IMR-90 (cell line): ENCODE data around the gene ECPAS. TPM values are rescaled to one million over a fixed set of nuclear protein-coding genes. Genes with fewer than 3 reads are reported as not detected.

Experiments used
- ATAC-seq: fragments of 200-7000 bp; cut with Tn5 transposase; 2 replicates; pipeline ENCODE4 v1.9.1; 2020; ENCODE audit warnings: low read depth, mild to moderate bottlenecking, moderate library complexity
- BruUV-seq: library from RNA; stranded (reverse); fragments of 400-500 nt; replicated peaks from 2 replicates; lab custom pipeline; 2021; lab: Mats Ljungman, UMichigan
- CTCF ChIA-PET: fragments of 300-600 bp; formaldehyde crosslinking; extraction: SDS; loops from one replicate; lab custom pipeline; 2021; ENCODE audit warnings: antibody characterized with exemption; lab: Yijun Ruan, JAX
- POLR2A ChIA-PET: fragments of 300-600 bp; sonication (Branson Sonifier 250); formaldehyde crosslinking; loops from one replicate; lab custom pipeline; 2022; ENCODE audit warnings: antibody characterized with exemption; ENCODE audit not compliant: unreplicated experiment; lab: Charles Lee
- DNase-seq: peaks from one replicate; pipeline ENCODE4 v3.0.0; 2013
- H2AFZ ChIP-seq: replicated peaks from 2 replicates; pipeline ENCODE3; 2013; ENCODE audit warnings: low read length, mild to moderate bottlenecking; ENCODE audit not compliant: poor library complexity
- H2AK5ac ChIP-seq: 2 replicates; pipeline ENCODE4 v1.6.1; 2013; ENCODE audit warnings: low read depth, low read length, inconsistent platforms
- H2AK9ac ChIP-seq: replicated peaks from 2 replicates; pipeline ENCODE3; 2013; ENCODE audit warnings: mild to moderate bottlenecking, low read depth, low read length, moderate library complexity; ENCODE audit not compliant: poor library complexity
- H2BK120ac ChIP-seq: 2 replicates; pipeline ENCODE4 v1.6.1; 2013; ENCODE audit warnings: low read depth, low read length, inconsistent platforms
- H2BK15ac ChIP-seq: 3 replicates; pipeline ENCODE4 v1.6.1; 2013; ENCODE audit warnings: low read depth, low read length, inconsistent platforms
- H2BK20ac ChIP-seq: 2 replicates; pipeline ENCODE4 v1.6.1; 2013; ENCODE audit warnings: low read depth, mild to moderate bottlenecking, inconsistent platforms, low read length, moderate library complexity
- H2BK5ac ChIP-seq: 2 replicates; pipeline ENCODE4 v1.6.1; 2013; ENCODE audit warnings: mild to moderate bottlenecking, low read depth, low read length, inconsistent platforms; ENCODE audit not compliant: poor library complexity, severe bottlenecking
- H3K14ac ChIP-seq: replicated peaks from 2 replicates; pipeline ENCODE4 v1.6.1; 2013; ENCODE audit warnings: low read depth, low read length, inconsistent platforms
- H3K18ac ChIP-seq: 2 replicates; pipeline ENCODE4 v1.6.1; 2013; ENCODE audit warnings: low read depth, low read length, control low read depth
- H3K23ac ChIP-seq: 2 replicates; pipeline ENCODE4 v1.6.1; 2013; ENCODE audit warnings: low read depth, low read length, inconsistent platforms
- H3K27ac ChIP-seq: 2 replicates; pipeline ENCODE4 v1.5.1; 2013; ENCODE audit warnings: mild to moderate bottlenecking, control low read depth, low read length; ENCODE audit not compliant: insufficient read depth
- H3K27me3 ChIP-seq: 2 replicates; pipeline ENCODE4 v1.6.1; 2013; ENCODE audit warnings: low read length; ENCODE audit not compliant: control insufficient read depth, insufficient read depth
- H3K36me3 ChIP-seq: 2 replicates; pipeline ENCODE4 v1.6.1; 2013; ENCODE audit warnings: low read length, mixed read lengths; ENCODE audit not compliant: control insufficient read depth, insufficient read depth
- H3K4ac ChIP-seq: 2 replicates; pipeline ENCODE4 v1.6.1; 2013; ENCODE audit warnings: low read depth, low read length, inconsistent platforms
- H3K4me1 ChIP-seq: 2 replicates; pipeline ENCODE4 v1.6.1; 2013; ENCODE audit warnings: low read length, mixed read lengths; ENCODE audit not compliant: control insufficient read depth, insufficient read depth
- H3K4me2 ChIP-seq: 2 replicates; pipeline ENCODE4 v1.6.1; 2013; ENCODE audit warnings: low read depth, mild to moderate bottlenecking, control low read depth, low read length, moderate library complexity
- H3K4me3 ChIP-seq: 2 replicates; pipeline ENCODE4 v1.5.1; 2013; ENCODE audit warnings: low read depth, mild to moderate bottlenecking, control low read depth, low read length, moderate library complexity; ENCODE audit not compliant: insufficient read depth
- H3K56ac ChIP-seq: 2 replicates; pipeline ENCODE4 v1.6.1; 2013; ENCODE audit warnings: low read length, inconsistent platforms; ENCODE audit not compliant: insufficient read depth; ENCODE audit errors: extremely low read depth
- H3K79me1 ChIP-seq, 2 experiments: 2 replicates each; pipeline ENCODE4 v1.6.1; 2013; ENCODE audit warnings: low read length in 2 of 2, inconsistent platforms in 1 of 2, low read depth in 1 of 2
- H3K9ac ChIP-seq: 2 replicates; pipeline ENCODE4 v1.6.1; 2013; ENCODE audit warnings: low read depth, low read length, control low read depth
- H3K9me1 ChIP-seq: 2 replicates; pipeline ENCODE4 v1.6.1; 2013; ENCODE audit warnings: low read length, inconsistent platforms; ENCODE audit not compliant: insufficient read depth
- H3K9me3 ChIP-seq: 2 replicates; pipeline ENCODE4 v1.6.1; 2013; ENCODE audit warnings: low read length; ENCODE audit not compliant: control insufficient read depth, insufficient read depth
- H4K20me1 ChIP-seq: 2 replicates; pipeline ENCODE4 v1.6.1; 2013; ENCODE audit warnings: low read length, inconsistent platforms; ENCODE audit not compliant: insufficient read depth
- H4K5ac ChIP-seq: 2 replicates; pipeline ENCODE4 v1.6.1; 2013; ENCODE audit warnings: mild to moderate bottlenecking, low read depth, low read length, control low read depth
- H4K8ac ChIP-seq, 2 experiments: 2 replicates each; pipeline ENCODE4 v1.6.1; 2013; ENCODE audit warnings: low read depth in 2 of 2, low read length in 2 of 2, control low read depth in 1 of 2, inconsistent platforms in 1 of 2
- H4K91ac ChIP-seq: 2 replicates; pipeline ENCODE4 v1.6.1; 2013; ENCODE audit warnings: low read depth, low read length, inconsistent platforms; ENCODE audit not compliant: insufficient read depth
- MAFK ChIP-seq: IDR thresholded peaks from 2 replicates; pipeline ENCODE4 v1.6.1; 2012; ENCODE audit warnings: low read depth, low read length, improper control_type of control experiment
- NFE2L2 ChIP-seq: fragments of 150-350 bp; IDR thresholded peaks from 2 replicates; pipeline ENCODE4 v1.6.1; 2016; ENCODE audit warnings: low read depth, mild to moderate bottlenecking, low read length
- POLR2A ChIP-seq: IDR thresholded peaks from 2 replicates; pipeline ENCODE4 v1.6.1; 2012; ENCODE audit warnings: mild to moderate bottlenecking, low read depth, low read length
- RCOR1 ChIP-seq: IDR thresholded peaks from 2 replicates; pipeline ENCODE4 v1.6.1; 2012; ENCODE audit warnings: mild to moderate bottlenecking, low read length, improper control_type of control experiment; ENCODE audit not compliant: insufficient replicate concordance
- RFX5 ChIP-seq: IDR thresholded peaks from 2 replicates; pipeline ENCODE4 v1.8.0; 2012; ENCODE audit warnings: low read depth, mild to moderate bottlenecking, low read length, moderate library complexity
- WGBS, 2 experiments: methylation state at CpG; one replicate each; pipeline versions ENCODE4 v1.1.5 to v1.1.7; 2013; ENCODE audit warnings: missing lambda C conversion rate in 2 of 2; ENCODE audit not compliant: insufficient read length in 1 of 2; ENCODE audit errors: extremely low coverage in 2 of 2; 5-methylcytosine and 5-hydroxymethylcytosine counted together
- dilution Hi-C: fragments of 300-500 bp; cut with HindIII; formaldehyde crosslinking; loops from one replicate; pipeline ENCODE4 v1.14.3; 2018; ENCODE audit warnings: low sequenced_read_pairs; ENCODE audit not compliant: unreplicated experiment
- in situ Hi-C: fragments of 300-500 bp; cut with MboI; formaldehyde crosslinking; loops from 3 replicates; pipeline ENCODE4 v1.14.3; 2019; ENCODE audit warnings: low sequenced_read_pairs, inconsistent platforms, mixed read lengths
- intact Hi-C: fragments of 100-400 bp; cut with micrococcal nuclease; formaldehyde crosslinking; loops from 2 replicates; pipeline ENCODE4 v1.10.0; 2022
- polyA plus RNA-seq, 3 experiments: library from polyadenylated mRNA; depleted of rRNA; stranded (reverse); fragments of >200 nt; gene quantifications; 2 replicates each; pipeline ENCODE4 v1.2.3, GENCODE V29; 2012; ENCODE audit warnings: low replicate concordance in 1 of 3
- total RNA-seq: library from RNA; depleted of rRNA; stranded (reverse); fragments of >200 nt; gene quantifications from 2 replicates; pipeline ENCODE4 v1.2.3, GENCODE V29; 2012

The ECPAS gene
- total and polyA plus RNA-seq, 2 of the 4 experiments (the other 2 are of a cell fraction): 20.1 to 54.8 TPM

DNA sequence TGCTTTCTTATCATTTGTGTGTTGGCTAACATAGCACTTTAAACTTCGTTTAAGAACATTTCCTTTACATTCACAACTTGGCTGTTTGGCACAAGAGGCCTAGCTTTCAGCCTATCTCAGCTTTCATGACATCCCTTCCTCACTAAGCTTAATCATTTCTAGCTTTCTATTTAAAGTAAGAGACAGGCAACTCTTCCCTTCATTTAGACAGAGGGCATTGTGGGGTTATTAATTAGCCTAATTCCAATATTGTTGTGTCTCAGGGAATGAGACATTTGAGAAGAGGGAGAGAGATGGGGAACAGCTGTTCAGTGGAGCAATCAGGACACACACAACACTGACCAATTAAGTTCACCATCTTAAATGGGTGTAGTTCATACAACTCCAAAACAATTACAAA lies 103.2 kb downstream of the ECPAS start:
- Histone ChIP-seq H2AK5ac (no peak overlapping the region), H3K4me2 (no peak overlapping the region), H3K23ac (no peak overlapping the region), H2AFZ (no peak overlapping the region), H4K8ac (no peak overlapping the region), H2AK9ac (no peak overlapping the region), H3K9me1 (peaks cover 5% of the 10 kb centered on the region; the same call in 1 of the 2 replicates), H3K9me3 (no peaks in the 10 kb centered on the region), H3K4me3 (no peak overlapping the region), H4K20me1 (no peaks in the 10 kb centered on the region), H3K4me1 (no peaks in the 10 kb centered on the region), H2BK20ac (no peak overlapping the region), H2BK5ac (no peak overlapping the region), H4K91ac (no peak overlapping the region), H3K18ac (no peak overlapping the region), H3K56ac (no peak overlapping the region), H3K14ac (no peak overlapping the region), H2BK15ac (no peak overlapping the region), H3K27ac (no peak overlapping the region), H3K27me3 (no peaks in the 10 kb centered on the region), H3K79me1 (peaks cover 5 to 8% of the 10 kb centered on the region in 2 experiments; a peak in 2 of 4 replicates), H2BK120ac (no peak overlapping the region), H3K36me3 (peaks cover 18% of the 10 kb centered on the region), H3K9ac (no peak overlapping the region), H3K4ac (no peak overlapping the region), H4K5ac (no peak overlapping the region)
- ChIA-PET POLR2A (no interaction called here), CTCF (no interaction called here)
- in situ Hi-C loops (no loop called here), intact Hi-C loops (no loop called here), dilution Hi-C loops (no loop called here)
- no TSS peak for BruUV-seq
- TF ChIP-seq NFE2L2 (no peak), POLR2A (no peak), RCOR1 (no peak), RFX5 (no peak), MAFK (no peak)
- ATAC-seq (no peak), DNase-seq (no peak)
- no CpG with 5 or more reads among the region's 1 CpG for WGBS, 2 experiments
